ENCODE measurements around the gene LENG8.

GRCh38 chr19:54439174-54439851 lies 9.7 kb upstream of the LENG8 start:
- no peak for TF ChIP-seq MAX (IDR thresholded peaks at IDR 0.05)
- TF ChIP-seq YY1 (IDR thresholded peaks at IDR 0.05; ENCODE audit: low read depth): no peak
- TF ChIP-seq EGR1 (IDR thresholded peaks at IDR 0.05): no peak
- TF ChIP-seq RAD21 (IDR thresholded peaks at IDR 0.05; ENCODE audit: low read depth): peak; percentile 48; the same call in 1 of the 2 replicates
- TF ChIP-seq CEBPB (IDR thresholded peaks at IDR 0.05): no peak
- no peak for TF ChIP-seq EP300 (IDR thresholded peaks at IDR 0.05; ENCODE audit: borderline replicate concordance)
- TF ChIP-seq NFIC (IDR thresholded peaks at IDR 0.05): no peak
- TF ChIP-seq TCF12 (IDR thresholded peaks at IDR 0.05; ENCODE audit: low read depth): no peak
